Heart left ventricle (tissue), 16 donors: ENCODE measurements around the gene VTI1A. TPM values are rescaled to one million over a fixed set of nuclear protein-coding genes. Genes with fewer than 3 reads are reported as not detected.
A peak's percentile ranks its signal among the peaks of the same experiment; 100 is the strongest.

Source experiments
- ATAC-seq, 4 donors: fragments of 200-7000 bp; cut with Tn5 transposase; one replicate each; pipeline ENCODE4 v1.9.1; 2020 to 2022; ENCODE audit warnings: moderate library complexity in 4 of 4, mild to moderate bottlenecking in 3 of 4, moderate number of reproducible peaks in 1 of 4
- DNase-seq, 5 donors: peaks; one replicate each; pipeline ENCODE4 v3.0.0-alpha.2; 2020
- H3K27ac ChIP-seq, 12 donors: fragments of 200-600 bp; sonication (generic) in 4 of 12; one replicate each; pipeline versions ENCODE4 v1.5.0 to v1.8.0; 2016 to 2022; ENCODE audit warnings: mild to moderate bottlenecking in 2 of 12
- H3K27me3 ChIP-seq, 9 donors: fragments of 200-600 bp; sonication (generic) in 2 of 9; one replicate each; pipeline versions ENCODE4 v1.5.1 to v1.8.0; 2016 to 2022; ENCODE audit warnings: mild to moderate bottlenecking in 3 of 9
- H3K36me3 ChIP-seq, 9 donors: fragments of 200-600 bp; sonication (generic) in 2 of 9; one replicate each; pipeline versions ENCODE4 v1.5.0 to v1.8.0; 2018 to 2022; ENCODE audit warnings: mild to moderate bottlenecking in 2 of 9
- H3K4me1 ChIP-seq, 12 donors: fragments of 200-600 bp; sonication (generic) in 4 of 12; one replicate each; pipeline versions ENCODE4 v1.5.0 to v1.8.0; 2016 to 2022; ENCODE audit warnings: mild to moderate bottlenecking in 3 of 12
- H3K4me3 ChIP-seq, 12 donors: fragments of 200-600 bp; sonication (generic) in 4 of 12; one replicate each; pipeline versions ENCODE4 v1.5.0 to v1.8.0; 2017 to 2022; ENCODE audit warnings: mild to moderate bottlenecking in 9 of 12, moderate library complexity in 4 of 12
- H3K9me3 ChIP-seq, 12 donors: fragments of 200-600 bp; sonication (generic) in 4 of 12; one replicate each; pipeline versions ENCODE4 v1.5.0 to v1.8.0; 2016 to 2022; ENCODE audit warnings: mild to moderate bottlenecking in 1 of 12
- CTCF ChIP-seq, 12 donors: fragments of 200-600 bp; sonication (generic) in 4 of 12; IDR thresholded peaks; one replicate each; pipeline versions ENCODE4 v1.5.0 to v1.8.0; 2018 to 2022; ENCODE audit warnings: antibody characterized with exemption in 12 of 12, mild to moderate bottlenecking in 5 of 12
- POLR2A ChIP-seq, 2 donors: fragments of 450-650 bp; IDR thresholded peaks; one replicate each; pipeline ENCODE4 v1.6.1; 2017; ENCODE audit warnings: antibody characterized with exemption in 2 of 2, mild to moderate bottlenecking in 2 of 2, moderate library complexity in 2 of 2
- WGBS, 4 donors: extraction: QIAGEN DNeasy Blood & Tissue Kit in 2 of 4; methylation state at CpG; one replicate each; pipeline versions ENCODE4 v1.1.5 to v1.1.7; 2013 to 2018; 5-methylcytosine and 5-hydroxymethylcytosine counted together
- intact Hi-C, 10 donors: fragments of 100-400 bp; cut with DNase I; formaldehyde crosslinking; loops; one replicate each; pipeline versions ENCODE4 v1.11.1 to v1.14.2; 2022
- polyA plus RNA-seq, 2 donors: library from polyadenylated mRNA; stranded (reverse); fragments of 200-250 nt; gene quantifications; one replicate each; pipeline ENCODE4 v1.2.3, GENCODE V29; 2013
- total RNA-seq, 9 donors: library from RNA; depleted of rRNA in 2 of 9; stranded (reverse); fragments of >200 nt in 2 of 9; fragmentation: NEBNext Ultra II Directional in 3 of 9; extraction: Animal tissue kit (Norgen Biotek cat#: 25700) in 3 of 9; gene quantifications; one replicate each; pipeline versions ENCODE4 v1.1.0 to v1.2.4, GENCODE V29; 2016 to 2023
- donor health status: ischemic (EF 13 %, LVEDD 7.1; RV severe dilation, severe dysfunction).
- donor health status: healthy with polysubstance abuse.
- donor health status: DM: no; HTN: yes; CAD: no.
- donor health status: DM: no; HTN: no; CAD: no.
- donor health status: ischemic (EF 25% LVEDD 6.9; RV normal size, moderate dysfunction).
- donor health status: ischemic (EF 25% LVEDD 5.7; RV mildly dilated, moderate dysfunction).
- donor health status: healthy.
- donor health status: DM: yes; HTN: yes; CAD: no.
- donor health status: ischemic (EF 35%, LVEDD 5.7; RV mildly dilated, moderate dysfunction).
- donor health status: nonischemic (EF 11% LVEDD 7.7; RV severe dilation, severe dysfunction).
- donor health status: DM: yes; HTN: yes; CAD: no.
- donor health status: PGD.
- donor health status: ischemic (EF 29% LVEDD 5.4; RV normal size, mild dysfunction).
- donor health status: nonischemic (EF 23%, LVEDD 6.1; RV moderate dilation, normal function).

Gene VTI1A
- total and polyA plus RNA-seq, 11 donors: 6.0 to 33.1 (median 23.2) TPM

- Histone ChIP-seq H3K27ac (peak overlapping the region in 2 of 12 donors; percentile 0 to 15), H3K36me3 (no peaks in the 10 kb centered on the region), H3K4me3 (no peak overlapping the region), H3K4me1 (peaks cover 0 to 13% (median 8%) of the 10 kb centered on the region in 12 donors), H3K9me3 (no peaks in the 10 kb centered on the region), H3K27me3 (no peaks in the 10 kb centered on the region)
- ATAC-seq (peak; percentile 42 to 84 (median 70)), DNase-seq (peak in 2 of 5 donors; percentile 16 to 37)
- TF ChIP-seq CTCF (IDR thresholded peaks at IDR 0.05) (no peak), POLR2A (IDR thresholded peaks at IDR 0.05) (no peak)
- intact Hi-C loops: no loop called here
- WGBS, 4 donors: 40 to 60% (median 42%) methylated on average over 3 of the region's 3 CpGs
Observed at GRCh38 chr10:112732277-112732921, 285.4 kb downstream of the VTI1A start.

- intact Hi-C loops: no loop called here
- TF ChIP-seq POLR2A (IDR thresholded peaks at IDR 0.05) (no peak), CTCF (IDR thresholded peaks at IDR 0.05) (no peak)
- Histone ChIP-seq H3K4me3 (no peak overlapping the region), H3K27ac (no peak overlapping the region), H3K9me3 (no peaks in the 10 kb centered on the region), H3K4me1 (peaks cover 0 to 14% (median 8%) of the 10 kb centered on the region in 12 donors), H3K36me3 (no peaks in the 10 kb centered on the region), H3K27me3 (no peaks in the 10 kb centered on the region)
- DNase-seq: no peak
- ATAC-seq: no peak
- WGBS, 4 donors: 82 to 89% (median 86%) methylated on average over 4 of the region's 4 CpGs
Observed at GRCh38 chr10:112735041-112735695, 288.2 kb downstream of the VTI1A start.

- no peak for DNase-seq
- no peak for TF ChIP-seq CTCF (IDR thresholded peaks at IDR 0.05)
- no peak for TF ChIP-seq POLR2A (IDR thresholded peaks at IDR 0.05)
- intact Hi-C loops: no loop called here
- ATAC-seq: no peak
- H3K4me3 ChIP-seq: no peak overlapping the region
- H3K4me1 ChIP-seq: peaks cover 0 to 10% (median 0%) of the 10 kb centered on the region in 12 donors
- H3K27me3 ChIP-seq: no peaks in the 10 kb centered on the region
- 82 to 92% (median 83%) methylated on average over 11 of the region's 11 CpGs for WGBS, 4 donors
- peaks cover 0 to 2% (median 0%) of the 10 kb centered on the region in 9 donors for H3K36me3 ChIP-seq
- H3K9me3 ChIP-seq: no peaks in the 10 kb centered on the region
- H3K27ac ChIP-seq: no peak overlapping the region
Observed at GRCh38 chr10:112738606-112739591, 291.9 kb downstream of the VTI1A start.
